Esophagus squamous epithelium (tissue), 5 donors: Measurements from ENCODE around the gene HSPA14. TPM values are rescaled to one million over a fixed set of nuclear protein-coding genes. Genes with fewer than 3 reads are reported as not detected.

ENCODE experiments used
- DNase-seq: peaks from one replicate; lab custom pipeline; 2025; lab: John Stamatoyannopoulos, UW
- H3K27ac ChIP-seq, 4 donors: fragments of 200-600 bp; sonication (generic); one replicate each; pipeline ENCODE4 v1.5.1; 2016 to 2019; ENCODE audit warnings: mild to moderate bottlenecking in 1 of 4
- H3K27me3 ChIP-seq, 4 donors: fragments of 200-600 bp; sonication (generic); 1 replicate in 3 of 4; 2 replicates in 1 of 4; pipeline versions ENCODE4 v1.5.1 to v1.6.0; 2017 to 2021; ENCODE audit warnings: antibody characterized with exemption in 1 of 4
- H3K36me3 ChIP-seq, 3 donors: fragments of 200-600 bp; sonication (generic); one replicate each; pipeline ENCODE4 v1.5.1; 2016 to 2019
- H3K4me1 ChIP-seq, 3 donors: fragments of 200-600 bp; sonication (generic); one replicate each; pipeline ENCODE4 v1.5.1; 2017 to 2019
- H3K4me3 ChIP-seq, 4 donors: fragments of 200-600 bp; sonication (generic); 1 replicate in 3 of 4; 2 replicates in 1 of 4; pipeline ENCODE4 v1.5.1; 2016 to 2019; ENCODE audit warnings: mild to moderate bottlenecking in 2 of 4, moderate library complexity in 1 of 4
- H3K9me3 ChIP-seq, 3 donors: fragments of 200-600 bp; sonication (generic); one replicate each; pipeline ENCODE4 v1.5.1; 2016 to 2019
- POLR2A ChIP-seq, 4 donors: fragments of 450-650 bp; IDR thresholded peaks; one replicate each; pipeline ENCODE4 v1.6.1; 2017; ENCODE audit warnings: antibody characterized with exemption in 4 of 4, mild to moderate bottlenecking in 4 of 4, moderate library complexity in 3 of 4
- WGBS, 2 donors: methylation state at CpG; one replicate each; pipeline ENCODE4 v1.1.5; 2018; 5-methylcytosine and 5-hydroxymethylcytosine counted together
- intact Hi-C: fragments of 100-400 bp; cut with DNase I; formaldehyde crosslinking; loops from one replicate; pipeline ENCODE4 v1.15.0; 2022
- total RNA-seq, 4 donors: library from RNA; depleted of rRNA; stranded (reverse); fragments of >200 nt; gene quantifications; one replicate each; pipeline ENCODE4 v1.1.0, GENCODE V29; 2016
- TF ChIP-seq, protein P1 (sequence below), 6 experiments: fragments of 450-650 bp in 4 of 6; fragments of 200-600 bp in 2 of 6; sonication (generic) in 2 of 6; IDR thresholded peaks; one replicate each; pipeline ENCODE4 v1.5.1; 2016 to 2019; ENCODE audit warnings: antibody characterized with exemption in 6 of 6, mild to moderate bottlenecking in 4 of 6, moderate library complexity in 4 of 6
- donor health status: DM: yes; HTN: yes; CAD: no.

The HSPA14 gene
- total RNA-seq, 4 donors from 2014 or later, result 12.5 to 21.4 (median 13.1) TPM

DNA sequence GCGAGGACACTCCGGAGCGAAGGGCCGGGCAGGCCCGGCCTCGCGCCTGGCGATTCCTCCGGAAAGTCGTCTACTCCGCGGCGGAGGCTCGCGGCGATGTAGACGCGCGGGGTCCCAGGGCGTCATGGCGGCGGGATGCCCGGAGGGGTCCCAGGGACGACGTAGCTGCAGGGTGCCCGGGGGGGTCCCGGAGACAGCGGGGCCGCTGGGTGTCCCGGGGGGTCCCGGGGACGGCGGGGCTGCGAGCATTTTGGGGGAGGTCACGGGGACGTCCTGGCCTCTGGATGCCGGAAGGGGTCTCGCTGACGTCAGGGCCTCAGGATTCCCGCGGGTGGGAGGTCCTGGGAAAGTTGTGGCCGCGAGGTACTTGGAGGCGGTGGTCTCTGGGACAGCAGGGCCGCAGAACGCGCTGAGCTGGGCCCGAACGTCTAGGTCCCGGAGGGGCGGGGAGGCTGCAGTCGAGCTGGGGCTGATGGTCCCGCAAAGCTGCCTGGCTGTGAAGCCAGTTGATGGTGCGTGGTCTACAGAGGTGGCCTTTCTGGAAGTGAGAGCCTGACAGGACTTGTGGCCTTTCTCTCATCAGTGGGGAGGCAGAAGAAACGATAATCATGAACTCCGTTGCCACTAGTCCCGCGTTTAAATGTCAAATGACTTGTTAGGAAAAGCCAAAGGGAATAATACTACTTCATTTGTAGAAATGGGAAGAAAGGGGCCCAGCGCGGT lies 637 bp downstream of the HSPA14 start:
- 0% methylated on average over 6 to 9 of the region's 60 CpGs for WGBS, 2 donors
- Histone ChIP-seq H3K9me3 (no peaks in the 10 kb centered on the region), H3K27me3 (no peaks in the 10 kb centered on the region), H3K4me3 (peak overlapping the region; percentile 76 to 99 (median 86)), H3K27ac (peak overlapping the region; percentile 95 to 96 (median 96)), H3K4me1 (peaks cover 10 to 26% (median 15%) of the 10 kb centered on the region in 3 donors), H3K36me3 (peaks cover 11 to 43% (median 12%) of the 10 kb centered on the region in 3 donors)
- intact Hi-C loops, result no loop called here
- no peak for TF ChIP-seq POLR2A (IDR thresholded peaks at IDR 0.05)
- TF ChIP-seq, protein P1, sequence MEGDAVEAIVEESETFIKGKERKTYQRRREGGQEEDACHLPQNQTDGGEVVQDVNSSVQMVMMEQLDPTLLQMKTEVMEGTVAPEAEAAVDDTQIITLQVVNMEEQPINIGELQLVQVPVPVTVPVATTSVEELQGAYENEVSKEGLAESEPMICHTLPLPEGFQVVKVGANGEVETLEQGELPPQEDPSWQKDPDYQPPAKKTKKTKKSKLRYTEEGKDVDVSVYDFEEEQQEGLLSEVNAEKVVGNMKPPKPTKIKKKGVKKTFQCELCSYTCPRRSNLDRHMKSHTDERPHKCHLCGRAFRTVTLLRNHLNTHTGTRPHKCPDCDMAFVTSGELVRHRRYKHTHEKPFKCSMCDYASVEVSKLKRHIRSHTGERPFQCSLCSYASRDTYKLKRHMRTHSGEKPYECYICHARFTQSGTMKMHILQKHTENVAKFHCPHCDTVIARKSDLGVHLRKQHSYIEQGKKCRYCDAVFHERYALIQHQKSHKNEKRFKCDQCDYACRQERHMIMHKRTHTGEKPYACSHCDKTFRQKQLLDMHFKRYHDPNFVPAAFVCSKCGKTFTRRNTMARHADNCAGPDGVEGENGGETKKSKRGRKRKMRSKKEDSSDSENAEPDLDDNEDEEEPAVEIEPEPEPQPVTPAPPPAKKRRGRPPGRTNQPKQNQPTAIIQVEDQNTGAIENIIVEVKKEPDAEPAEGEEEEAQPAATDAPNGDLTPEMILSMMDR (IDR thresholded peaks at IDR 0.05), result no peak
- DNase-seq, result no peak

DNA sequence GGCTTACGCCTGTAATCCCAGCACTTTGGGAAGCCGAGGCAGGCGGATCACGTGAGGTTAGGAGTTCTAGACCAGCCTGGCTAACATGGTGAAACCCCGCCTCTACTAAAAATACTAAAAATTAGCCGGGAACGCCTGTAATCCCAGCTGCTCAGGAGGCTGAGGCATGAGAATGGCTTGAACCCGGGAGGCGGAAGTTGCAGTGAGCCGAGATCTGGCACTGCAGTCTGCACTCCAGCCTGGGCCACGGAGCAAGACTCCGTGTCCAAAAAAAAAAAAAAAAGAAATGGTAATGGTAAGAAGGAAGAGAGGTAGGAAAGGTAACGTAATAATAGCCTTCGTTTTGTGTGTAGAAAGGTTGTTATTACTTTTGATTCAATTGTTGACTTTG lies 1.2 kb downstream of the HSPA14 start:
- no peak for DNase-seq
- Histone ChIP-seq H3K27me3 (no peaks in the 10 kb centered on the region), H3K36me3 (peaks cover 15 to 43% (median 16%) of the 10 kb centered on the region in 3 donors), H3K9me3 (no peaks in the 10 kb centered on the region), H3K27ac (peak overlapping the region; percentile 95 to 96 (median 96)), H3K4me3 (peak overlapping the region; percentile 76 to 99 (median 86)), H3K4me1 (peaks cover 10 to 26% (median 15%) of the 10 kb centered on the region in 3 donors)
- TF ChIP-seq, protein P1 (IDR thresholded peaks at IDR 0.05), result peak in 1 of 6 experiments; percentile 2
- no peak for TF ChIP-seq POLR2A (IDR thresholded peaks at IDR 0.05)
- intact Hi-C loops, result no loop called here
- WGBS, 2 donors, result 3 to 5% methylated on average over 14 of the region's 14 CpGs

DNA sequence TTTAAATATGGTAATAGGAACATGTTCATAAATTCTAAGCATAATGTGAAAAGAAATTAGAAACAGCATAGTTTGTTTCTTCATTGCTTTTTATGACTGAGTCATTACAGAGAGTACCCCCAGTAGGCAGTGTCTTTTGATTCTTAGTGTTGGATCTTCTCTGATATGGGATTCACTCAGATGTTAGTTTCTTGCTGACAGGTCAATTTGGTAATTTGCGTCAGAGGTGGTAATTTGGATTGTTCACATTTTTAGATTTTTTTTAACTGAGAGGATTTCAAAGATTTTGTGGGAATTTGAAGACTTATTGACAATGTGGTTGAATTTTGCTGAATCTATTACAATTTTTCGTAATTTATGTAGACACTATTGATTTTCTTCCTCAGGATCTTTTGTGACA lies 2.1 kb downstream of the HSPA14 start:
- intact Hi-C loops, result no loop called here
- H3K27me3 ChIP-seq, result no peaks in the 10 kb centered on the region
- TF ChIP-seq POLR2A (IDR thresholded peaks at IDR 0.05), result no peak
- TF ChIP-seq, protein P1 (IDR thresholded peaks at IDR 0.05), result no peak
- H3K4me1 ChIP-seq, result peaks cover 10 to 26% (median 15%) of the 10 kb centered on the region in 3 donors
- WGBS, 2 donors, result 92 to 95% methylated on average over 2 of the region's 2 CpGs
- no peak overlapping the region for H3K4me3 ChIP-seq
- no peaks in the 10 kb centered on the region for H3K9me3 ChIP-seq
- peaks cover 15 to 52% (median 16%) of the 10 kb centered on the region in 3 donors for H3K36me3 ChIP-seq
- H3K27ac ChIP-seq, result no peak overlapping the region
- DNase-seq, result no peak

DNA sequence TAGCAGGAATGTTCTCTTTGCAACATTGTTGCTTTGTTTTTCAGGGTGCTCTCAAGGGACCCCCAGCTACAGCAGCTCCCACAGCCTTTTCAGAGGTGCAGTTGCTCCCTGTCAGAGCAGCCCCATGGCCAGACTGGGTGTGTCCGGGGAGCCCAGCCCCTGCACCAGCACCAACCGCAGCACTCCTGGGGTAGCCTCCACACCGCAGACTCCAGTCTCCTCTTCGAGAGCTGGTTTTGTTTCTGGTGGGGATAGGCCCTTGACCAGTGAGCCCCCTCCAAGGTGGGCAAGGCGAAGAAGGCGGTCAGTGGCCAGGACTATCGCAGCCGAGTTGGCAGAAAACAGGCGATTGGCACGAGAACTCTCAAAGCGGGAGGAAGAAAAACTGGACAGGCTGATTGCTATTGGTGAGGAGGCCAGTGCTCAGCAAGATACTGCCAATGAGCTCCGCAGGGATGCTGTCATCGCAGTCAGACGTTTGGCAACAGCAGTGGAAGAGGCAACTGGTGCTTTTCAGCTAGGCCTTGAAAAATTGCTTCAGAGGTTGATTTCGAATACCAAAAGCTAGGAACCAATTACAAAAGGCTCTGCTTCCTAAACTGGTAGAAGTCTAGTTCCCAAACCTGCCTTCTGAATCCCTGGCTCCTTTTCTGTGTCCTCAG lies 5.4 kb downstream of the HSPA14 start:
- Histone ChIP-seq H3K36me3 (peaks cover 15 to 64% (median 16%) of the 10 kb centered on the region in 3 donors), H3K4me3 (no peak overlapping the region), H3K27ac (no peak overlapping the region), H3K27me3 (no peaks in the 10 kb centered on the region), H3K9me3 (no peaks in the 10 kb centered on the region), H3K4me1 (peaks cover 6 to 12% (median 10%) of the 10 kb centered on the region in 3 donors)
- intact Hi-C loops, result no loop called here
- DNase-seq, result no peak
- WGBS, 2 donors, result 88 to 96% methylated on average over 5 to 7 of the region's 15 CpGs
- TF ChIP-seq, protein P1 (IDR thresholded peaks at IDR 0.05), result no peak
- TF ChIP-seq POLR2A (IDR thresholded peaks at IDR 0.05), result no peak

DNA sequence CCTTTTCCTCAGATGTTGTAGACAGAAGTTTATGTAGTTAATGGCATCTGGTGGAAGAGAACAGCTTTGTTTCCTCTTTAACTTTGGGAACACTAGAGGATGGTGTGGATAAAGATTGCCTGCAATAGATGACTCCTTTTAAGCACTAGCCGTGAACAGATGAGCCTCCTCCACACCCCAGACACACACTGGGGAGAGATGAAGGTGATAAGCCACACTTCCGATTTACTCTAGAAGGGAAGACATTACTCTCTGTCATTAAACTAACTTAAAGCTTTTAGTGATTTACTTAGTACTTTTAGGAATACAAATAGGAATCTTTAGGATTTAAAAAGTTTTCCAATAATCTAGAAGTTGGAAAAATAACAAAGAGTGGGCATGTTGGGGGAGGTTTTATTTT lies 6.8 kb downstream of the HSPA14 start:
- intact Hi-C loops, result no loop called here
- no peak for TF ChIP-seq POLR2A (IDR thresholded peaks at IDR 0.05)
- TF ChIP-seq, protein P1 (IDR thresholded peaks at IDR 0.05), result no peak
- H3K27ac ChIP-seq, result no peak overlapping the region
- no peak for DNase-seq
- no peak overlapping the region for H3K4me3 ChIP-seq
- H3K9me3 ChIP-seq, result no peaks in the 10 kb centered on the region
- peaks cover 0 to 3% (median 0%) of the 10 kb centered on the region in 3 donors for H3K4me1 ChIP-seq
- H3K27me3 ChIP-seq, result no peaks in the 10 kb centered on the region
- H3K36me3 ChIP-seq, result peaks cover 15 to 77% (median 16%) of the 10 kb centered on the region in 3 donors
- WGBS, 2 donors, result 81 to 82% methylated on average over 2 of the region's 2 CpGs
